HG02642 (cell line): Measurements from ENCODE around the gene MAP3K1.
A peak's percentile ranks its signal among the peaks of the same experiment; 100 is the strongest.
"Not testable (repeated sequence)": the region's sequence is repeated elsewhere in the genome, so short reads cannot be mapped to it uniquely, and the experiment has no call there.

Experiments used
- ATAC-seq: cut with Tn5 transposase; IDR thresholded peaks from one replicate; pipeline ENCODE4 v1.9.1; 2021; ENCODE audit warnings: mild to moderate bottlenecking; ENCODE audit not compliant: unreplicated experiment, poor library complexity

Gene MAP3K1

GRCh38 chr5:56815658-56816545, 553 bp downstream of the MAP3K1 start:
- peak; percentile 41 for ATAC-seq

GRCh38 chr5:56816546-56817081, 1.3 kb downstream of the MAP3K1 start:
- peak; percentile 40 for ATAC-seq

DNA sequence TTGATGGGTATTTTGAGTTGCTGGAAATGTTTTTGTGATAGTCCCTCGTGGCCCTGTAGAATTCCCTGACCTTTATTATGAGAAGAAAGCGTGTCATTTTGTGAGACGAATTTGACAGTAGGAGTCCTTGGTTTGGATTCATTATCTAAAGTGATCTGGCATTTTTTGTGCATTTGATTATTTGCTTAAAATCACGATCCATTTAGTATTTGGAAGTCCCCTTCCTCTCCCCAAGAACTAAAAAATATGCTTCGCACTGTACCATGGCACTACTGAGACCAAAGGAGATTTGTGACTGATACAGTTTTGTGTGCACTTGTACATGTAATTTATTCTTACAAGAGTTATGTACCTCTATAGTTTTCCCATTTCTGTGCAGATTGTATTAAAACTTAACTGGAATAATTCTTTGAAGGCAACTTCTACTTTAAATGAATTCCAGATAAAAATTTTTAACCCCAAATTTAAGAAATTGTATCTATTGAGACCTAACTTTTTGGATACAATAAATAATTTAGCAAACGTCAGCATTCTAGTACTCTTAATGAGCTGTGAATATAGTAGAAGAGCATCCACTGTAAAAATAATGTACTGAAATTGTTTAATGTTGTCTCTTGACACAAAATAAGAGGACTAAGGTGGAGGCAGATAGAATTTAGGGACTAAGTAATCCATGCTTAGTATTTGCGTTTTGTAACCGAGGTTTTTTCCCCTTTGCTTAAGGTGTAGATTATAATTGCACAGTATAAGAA, 2.1 kb downstream of the MAP3K1 start:
- ATAC-seq = no peak

GRCh38 chr5:56818450-56819037, 3.2 kb downstream of the MAP3K1 start:
- no peak for ATAC-seq

DNA sequence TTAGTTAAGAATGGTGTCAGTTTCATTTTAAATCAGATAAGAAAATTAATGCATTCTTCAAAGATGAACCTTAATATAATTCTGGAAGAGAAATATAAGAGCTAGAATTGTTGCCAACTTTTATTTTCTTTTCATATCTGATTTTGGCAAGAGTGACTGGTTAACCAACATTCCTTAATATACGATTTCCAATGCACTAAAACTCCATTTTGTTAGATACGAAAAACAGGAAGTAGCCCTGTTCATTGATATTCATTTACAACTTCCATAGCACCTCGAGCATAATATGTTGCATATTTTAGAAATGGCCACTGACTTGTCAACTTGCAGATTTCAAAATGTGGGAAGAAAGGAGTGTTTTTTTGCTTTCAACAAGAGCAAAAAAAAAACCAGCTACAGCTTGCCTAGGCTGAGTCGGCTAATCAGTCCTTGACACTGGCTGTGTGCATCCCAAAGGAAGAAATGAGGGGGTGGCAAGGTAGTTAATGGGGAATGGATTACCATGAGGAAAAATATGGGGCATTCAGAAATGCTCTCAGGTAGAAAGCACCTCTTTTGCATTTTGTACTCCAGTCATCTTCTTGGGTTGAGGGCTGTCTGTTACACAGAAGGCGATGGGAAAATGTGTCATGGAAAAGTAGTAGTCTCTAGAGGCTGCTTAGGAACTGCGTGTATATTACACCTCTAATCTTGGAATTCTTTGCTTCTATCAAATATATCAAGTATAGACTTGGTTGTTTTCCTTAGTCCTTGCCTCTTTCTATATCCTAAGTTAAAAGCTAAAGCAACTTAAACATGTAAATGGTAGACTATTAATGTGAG, 3.9 kb downstream of the MAP3K1 start:
- ATAC-seq = no peak

- ATAC-seq = not testable (repeated sequence)
Observed at GRCh38 chr5:56821868-56822267, 6.5 kb downstream of the MAP3K1 start.

- no peak for ATAC-seq
Observed at GRCh38 chr5:56822981-56823380, 7.6 kb downstream of the MAP3K1 start.

DNA sequence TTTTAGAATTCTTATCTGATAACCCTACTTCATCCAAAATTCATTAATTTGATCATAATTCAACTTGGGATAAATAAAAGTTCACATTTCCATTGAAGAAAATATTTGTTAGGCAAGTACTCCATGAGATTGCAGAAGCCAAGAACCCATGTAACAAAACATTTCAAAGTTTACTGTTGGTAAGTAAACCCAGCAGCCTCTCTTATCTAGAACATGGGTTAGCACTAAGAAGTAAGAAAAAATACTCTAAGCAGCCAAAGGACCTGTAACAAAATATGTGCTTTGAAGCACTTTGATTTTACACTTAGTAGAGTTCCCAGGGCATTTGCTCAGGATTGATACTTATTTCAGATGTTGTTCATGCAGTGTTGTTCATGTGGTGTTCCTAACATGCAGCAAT, 8.7 kb downstream of the MAP3K1 start:
- no peak for ATAC-seq

GRCh38 chr5:56825222-56825824, 10.0 kb downstream of the MAP3K1 start:
- no peak for ATAC-seq

DNA sequence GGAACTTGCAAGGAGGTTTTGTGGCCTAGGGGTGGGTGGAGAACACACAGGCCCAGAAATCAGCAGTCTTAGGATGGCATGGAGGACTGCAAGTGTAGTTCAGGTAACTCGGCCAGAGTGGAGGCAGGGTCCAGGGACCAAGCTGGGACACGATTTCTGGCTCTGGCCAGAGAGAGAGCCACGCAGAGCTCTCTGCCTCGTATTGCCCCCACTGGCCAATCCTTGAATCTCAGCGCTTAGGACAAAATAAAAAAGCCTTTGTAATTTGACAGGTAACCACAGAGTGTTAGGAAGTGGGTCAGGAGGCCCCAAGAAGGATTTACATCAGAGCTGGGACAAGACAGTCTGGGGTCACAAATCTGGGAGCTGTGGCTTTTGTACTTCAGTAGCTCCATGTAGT, 11.7 kb downstream of the MAP3K1 start:
- no peak for ATAC-seq

DNA sequence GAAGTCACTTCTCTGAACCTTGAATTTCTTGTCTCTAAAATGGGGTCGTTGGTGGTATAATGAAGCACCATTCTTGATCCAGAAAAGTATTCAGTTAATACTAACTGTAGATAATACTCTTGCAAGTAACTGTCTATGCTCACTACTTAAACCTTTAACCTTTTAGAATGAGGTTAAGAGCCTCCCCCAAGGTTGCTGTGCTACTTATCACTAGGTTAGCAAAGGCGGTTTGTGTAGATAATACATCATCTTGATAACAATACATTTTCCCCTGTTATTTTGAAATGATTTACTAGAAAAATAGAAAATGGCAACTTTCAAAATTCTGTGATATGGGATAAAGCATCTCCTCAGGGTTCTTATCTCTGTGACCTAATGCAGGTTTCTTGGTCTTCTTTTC, 12.6 kb downstream of the MAP3K1 start:
- no peak for ATAC-seq

GRCh38 chr5:56829137-56829908, 14.0 kb downstream of the MAP3K1 start:
- ATAC-seq = peak; percentile 56

GRCh38 chr5:56831773-56832172, 16.4 kb downstream of the MAP3K1 start:
- ATAC-seq = no peak

DNA sequence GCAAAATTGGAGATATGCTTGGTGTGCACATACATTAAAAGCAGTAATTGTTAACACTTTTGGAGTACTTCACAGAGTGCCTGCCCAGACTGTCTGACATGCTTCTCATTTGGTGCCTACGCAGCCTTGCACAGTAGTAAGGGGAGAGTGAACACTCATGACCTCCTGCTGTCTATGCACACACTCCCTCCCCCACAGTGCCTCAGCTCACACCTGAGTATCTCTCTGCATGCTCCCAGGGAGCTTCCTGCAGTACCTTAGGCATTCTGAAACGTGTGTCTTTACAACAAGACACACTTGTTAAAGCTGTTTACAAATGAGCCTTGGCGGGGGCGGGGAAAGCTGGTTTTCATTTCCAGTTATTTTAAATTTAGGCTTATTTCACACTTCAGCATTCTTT, 18.0 kb downstream of the MAP3K1 start:
- ATAC-seq = no peak

DNA sequence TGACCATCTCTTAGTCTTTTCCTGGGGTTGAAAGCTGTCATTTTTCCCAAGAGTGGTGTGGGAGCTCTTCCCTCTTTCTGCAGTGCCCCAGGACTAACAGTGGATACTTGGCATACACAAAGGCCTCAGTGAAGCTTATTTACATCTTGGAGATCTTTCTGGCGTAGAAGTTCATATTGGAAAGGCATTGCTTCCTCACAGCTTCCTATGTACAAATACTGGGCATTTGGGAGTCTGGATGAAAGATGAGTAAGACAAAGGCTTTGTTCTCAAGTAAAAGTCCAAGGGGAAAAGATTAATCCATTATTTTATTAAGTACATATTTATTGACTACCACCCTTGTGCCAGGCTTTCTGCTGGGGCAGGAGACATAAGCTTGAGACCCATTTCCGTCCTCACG, 22.0 kb downstream of the MAP3K1 start:
- no peak for ATAC-seq

- ATAC-seq = no peak
Observed at GRCh38 chr5:56837956-56838355, 22.6 kb downstream of the MAP3K1 start.

GRCh38 chr5:56838409-56839039, 23.2 kb downstream of the MAP3K1 start:
- ATAC-seq = peak; percentile 51

DNA sequence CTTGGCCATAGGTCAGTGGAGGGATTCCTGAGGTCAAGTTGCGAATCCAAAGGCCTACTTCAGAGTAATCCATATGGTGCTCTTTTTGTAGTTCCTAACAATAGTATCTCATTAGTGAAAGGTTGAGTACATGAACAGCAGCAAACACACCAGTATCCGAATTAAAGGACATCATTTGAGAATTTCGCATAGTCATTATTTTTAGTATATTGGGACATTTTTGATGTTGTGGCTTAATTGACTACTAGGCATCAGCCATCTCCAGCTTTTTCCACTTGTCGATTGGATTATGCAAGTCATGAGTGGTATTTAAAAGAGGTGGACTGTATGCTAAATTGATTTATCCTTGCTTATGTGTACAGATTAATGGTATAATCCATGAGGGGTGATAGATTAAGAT, 23.7 kb downstream of the MAP3K1 start:
- ATAC-seq = peak; percentile 4
